Activated naive CD8-positive, alpha-beta T cell treated with anti-CD3 and anti-CD28 coated beads for 36 hours (primary cell): ENCODE measurements around the gene ERICH6B. TPM values are rescaled to one million over a fixed set of nuclear protein-coding genes. Genes with fewer than 3 reads are reported as not detected.

Source experiments
- DNase-seq: peaks from one replicate; pipeline ENCODE4 v3.0.0; 2021
- H3K27ac Mint-ChIP-seq: one replicate; pipeline ENCODE4 v1.8.0; 2022; ENCODE audit warnings: mild to moderate bottlenecking, moderate library complexity, mixed read lengths
- H3K27me3 Mint-ChIP-seq: one replicate; pipeline ENCODE4 v1.8.0; 2022; ENCODE audit warnings: mild to moderate bottlenecking, mixed read lengths
- H3K36me3 Mint-ChIP-seq: one replicate; pipeline ENCODE4 v1.8.0; 2021; ENCODE audit warnings: mild to moderate bottlenecking, mixed read lengths
- H3K4me1 Mint-ChIP-seq: one replicate; pipeline ENCODE4 v1.8.0; 2021; ENCODE audit warnings: mixed read lengths
- H3K4me3 Mint-ChIP-seq: one replicate; pipeline ENCODE4 v1.8.0; 2022; ENCODE audit warnings: mild to moderate bottlenecking, moderate library complexity, mixed read lengths
- H3K9me3 Mint-ChIP-seq: one replicate; pipeline ENCODE4 v1.8.0; 2022; ENCODE audit warnings: mixed read lengths
- total RNA-seq, 2 experiments: library from RNA; stranded (reverse); gene quantifications; one replicate each; pipeline ENCODE4 v1.2.3, GENCODE V29; 2021

The ERICH6B gene
- total RNA-seq, 2 experiments from 2014 or later, result not detected

DNA sequence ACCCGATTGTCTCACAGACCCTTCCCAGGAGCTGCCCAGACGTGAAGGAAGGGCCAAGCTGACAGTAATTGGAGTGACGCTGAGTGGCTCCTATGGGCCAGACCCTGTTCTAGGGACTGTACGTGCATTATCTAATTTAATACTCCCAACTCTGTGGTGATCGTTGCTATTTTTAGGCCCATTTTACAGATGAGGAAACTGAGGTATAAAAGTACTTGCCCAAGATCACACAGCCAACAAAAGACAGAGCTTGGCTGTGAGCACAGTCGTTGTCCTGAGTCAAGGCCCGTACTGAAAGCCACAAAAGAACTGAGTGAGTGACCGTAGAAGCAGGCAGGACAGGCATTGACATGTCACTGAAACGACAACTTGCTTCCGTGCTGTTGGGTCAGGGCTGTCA lies 74.7 kb downstream of the ERICH6B start:
- no peaks in the 10 kb centered on the region for H3K27me3 Mint-ChIP-seq
- DNase-seq, result no peak
- no peak overlapping the region for H3K27ac Mint-ChIP-seq
- peaks cover 1% of the 10 kb centered on the region for H3K36me3 Mint-ChIP-seq
- no peak overlapping the region for H3K4me3 Mint-ChIP-seq
- no peaks in the 10 kb centered on the region for H3K9me3 Mint-ChIP-seq
- H3K4me1 Mint-ChIP-seq, result no peaks in the 10 kb centered on the region

GRCh38 chr13:45540195-45540594 lies 75.3 kb downstream of the ERICH6B start:
- Mint-ChIP-seq H3K27me3 (no peaks in the 10 kb centered on the region), H3K27ac (no peak overlapping the region), H3K4me3 (no peak overlapping the region), H3K9me3 (no peaks in the 10 kb centered on the region), H3K36me3 (peaks cover 1% of the 10 kb centered on the region), H3K4me1 (no peaks in the 10 kb centered on the region)
- DNase-seq, result no peak

DNA sequence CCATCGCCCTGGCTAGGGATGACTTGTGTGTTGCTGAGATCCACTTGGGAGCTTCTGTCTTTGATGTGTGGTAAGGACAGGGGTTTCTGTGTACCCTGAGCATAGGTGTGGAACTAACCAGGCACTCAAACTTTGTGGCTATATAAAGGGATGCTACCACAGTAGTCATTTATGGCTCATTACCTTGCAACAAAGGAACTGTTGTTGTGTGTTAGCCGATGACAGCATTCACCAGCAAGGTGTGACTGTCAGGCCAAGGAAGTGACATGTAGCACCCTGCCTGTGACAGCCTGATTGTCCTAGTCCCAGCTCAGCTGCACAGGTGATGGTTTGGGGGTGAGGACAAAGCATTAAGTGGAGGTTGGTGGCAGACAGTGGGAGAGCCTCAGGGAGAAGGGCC lies 77.2 kb downstream of the ERICH6B start:
- H3K4me1 Mint-ChIP-seq, result no peaks in the 10 kb centered on the region
- H3K4me3 Mint-ChIP-seq, result no peak overlapping the region
- H3K9me3 Mint-ChIP-seq, result no peaks in the 10 kb centered on the region
- H3K27ac Mint-ChIP-seq, result no peak overlapping the region
- no peak for DNase-seq
- no peaks in the 10 kb centered on the region for H3K27me3 Mint-ChIP-seq
- peaks cover 1% of the 10 kb centered on the region for H3K36me3 Mint-ChIP-seq

GRCh38 chr13:45537516-45537915 lies 78.0 kb downstream of the ERICH6B start:
- Mint-ChIP-seq H3K9me3 (no peaks in the 10 kb centered on the region), H3K4me1 (no peaks in the 10 kb centered on the region), H3K27me3 (no peaks in the 10 kb centered on the region), H3K36me3 (peaks cover 3% of the 10 kb centered on the region), H3K27ac (no peak overlapping the region), H3K4me3 (no peak overlapping the region)
- DNase-seq, result no peak

DNA sequence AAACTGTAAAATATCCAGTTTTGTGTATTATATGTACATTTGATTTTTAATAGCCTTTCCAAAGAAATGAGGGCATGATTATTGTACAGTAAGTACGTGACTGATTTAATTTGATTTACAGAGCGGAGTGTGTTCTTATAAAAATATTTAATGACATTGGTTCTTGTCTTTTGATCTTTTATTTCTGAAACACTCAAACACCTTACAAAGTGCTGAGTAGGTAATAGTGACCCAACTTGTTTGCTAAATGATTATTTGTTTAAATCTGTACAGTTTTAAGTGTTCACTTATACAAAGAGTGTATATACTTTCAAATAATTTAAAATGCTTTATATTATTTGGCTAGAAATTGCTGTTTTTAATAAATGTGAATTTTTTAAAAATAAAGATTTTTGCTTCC lies 79.3 kb downstream of the ERICH6B start:
- no peak overlapping the region for H3K27ac Mint-ChIP-seq
- no peaks in the 10 kb centered on the region for H3K4me1 Mint-ChIP-seq
- H3K9me3 Mint-ChIP-seq, result no peaks in the 10 kb centered on the region
- H3K4me3 Mint-ChIP-seq, result no peak overlapping the region
- peaks cover 3% of the 10 kb centered on the region for H3K36me3 Mint-ChIP-seq
- DNase-seq, result no peak
- H3K27me3 Mint-ChIP-seq, result no peaks in the 10 kb centered on the region

DNA sequence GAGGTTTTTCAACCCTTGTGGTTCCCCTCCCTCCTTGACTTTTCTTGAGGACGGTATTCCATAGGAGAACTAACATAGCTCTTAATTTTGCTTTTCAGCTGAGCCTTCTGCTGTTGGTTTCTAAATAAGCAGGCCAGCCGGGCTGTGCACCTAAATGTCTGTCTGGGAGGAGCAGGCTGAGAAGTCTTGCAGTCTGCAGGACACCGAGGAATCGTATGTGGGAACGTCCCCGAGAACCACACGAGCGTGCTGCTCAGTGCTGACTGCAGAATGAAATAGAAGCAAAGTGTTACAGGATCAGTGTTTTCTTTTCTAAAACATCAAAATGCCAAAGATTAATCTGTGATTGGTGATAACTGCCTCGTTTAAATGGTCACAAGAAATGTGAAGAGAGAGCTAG lies 80.9 kb downstream of the ERICH6B start:
- no peak overlapping the region for H3K27ac Mint-ChIP-seq
- no peak overlapping the region for H3K4me3 Mint-ChIP-seq
- H3K27me3 Mint-ChIP-seq, result no peaks in the 10 kb centered on the region
- H3K36me3 Mint-ChIP-seq, result peaks cover 3% of the 10 kb centered on the region
- no peaks in the 10 kb centered on the region for H3K9me3 Mint-ChIP-seq
- no peak for DNase-seq
- H3K4me1 Mint-ChIP-seq, result no peaks in the 10 kb centered on the region

- DNase-seq, result no peak
- Mint-ChIP-seq H3K27ac (no peak overlapping the region), H3K9me3 (no peaks in the 10 kb centered on the region), H3K4me1 (no peaks in the 10 kb centered on the region), H3K36me3 (peaks cover 11% of the 10 kb centered on the region), H3K27me3 (no peaks in the 10 kb centered on the region), H3K4me3 (no peak overlapping the region)
These were observed 85.8 kb downstream of the ERICH6B start for GRCh38 chr13:45529758-45530157.

DNA sequence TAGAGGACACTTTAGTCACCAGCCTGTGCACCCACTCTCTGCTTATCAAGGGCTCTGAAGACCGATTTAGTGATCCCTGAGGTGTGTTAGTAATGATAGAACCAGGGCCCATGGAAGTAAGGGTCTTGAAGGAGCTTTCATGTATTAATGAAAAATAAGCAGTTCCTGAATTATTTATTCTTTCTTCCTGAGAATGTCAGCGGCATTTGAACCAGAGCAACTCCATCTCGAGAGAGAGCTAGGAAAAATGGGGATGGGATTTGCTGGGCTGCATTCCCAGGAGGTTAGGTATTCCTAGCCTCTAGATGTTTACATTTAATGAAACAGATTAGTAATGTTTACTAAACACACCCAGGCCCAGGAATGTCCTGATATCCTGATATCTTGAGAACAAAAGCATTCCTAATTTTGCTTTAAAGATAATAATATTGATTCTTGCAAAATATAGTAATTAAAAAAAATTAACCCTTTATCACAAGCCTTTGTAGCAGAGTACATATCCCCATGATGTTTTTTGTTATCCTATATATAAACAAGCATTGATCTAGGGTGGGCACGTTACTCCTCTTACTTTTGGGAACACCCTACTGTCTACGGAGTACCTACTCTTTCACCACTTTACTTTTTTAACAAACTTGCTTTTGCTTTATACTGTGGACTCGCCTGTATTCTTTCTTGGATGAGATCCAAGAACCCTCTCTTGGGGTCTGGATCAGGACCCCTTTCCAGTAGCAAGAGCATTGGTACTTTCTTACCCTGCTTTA lies 87.7 kb downstream of the ERICH6B start:
- H3K4me3 Mint-ChIP-seq, result no peak overlapping the region
- H3K27me3 Mint-ChIP-seq, result no peaks in the 10 kb centered on the region
- H3K4me1 Mint-ChIP-seq, result no peaks in the 10 kb centered on the region
- H3K9me3 Mint-ChIP-seq, result no peaks in the 10 kb centered on the region
- no peak for DNase-seq
- H3K36me3 Mint-ChIP-seq, result peaks cover 11% of the 10 kb centered on the region
- no peak overlapping the region for H3K27ac Mint-ChIP-seq

DNA sequence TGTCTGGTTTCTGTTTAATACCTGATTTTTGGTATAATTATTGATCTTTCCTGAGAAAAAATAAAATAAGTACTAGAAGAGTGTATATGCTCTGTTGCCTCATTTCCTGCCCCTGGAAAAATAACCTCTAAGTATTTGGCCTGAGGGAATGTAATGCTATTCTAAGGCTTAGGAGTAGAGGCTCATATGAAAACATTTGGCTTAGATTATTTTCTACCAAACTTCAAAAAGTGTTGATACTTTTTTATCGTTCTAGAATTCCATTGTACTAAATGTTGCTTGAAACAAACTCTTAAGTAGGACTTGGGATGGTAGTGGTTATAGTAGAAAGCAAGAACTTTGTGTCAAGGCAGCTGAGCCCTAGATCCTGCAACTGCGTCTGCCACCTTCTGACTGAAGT lies 93.0 kb downstream of the ERICH6B start:
- H3K27ac Mint-ChIP-seq, result no peak overlapping the region
- no peak overlapping the region for H3K4me3 Mint-ChIP-seq
- peaks cover 24% of the 10 kb centered on the region for H3K4me1 Mint-ChIP-seq
- H3K27me3 Mint-ChIP-seq, result no peaks in the 10 kb centered on the region
- DNase-seq, result no peak
- no peaks in the 10 kb centered on the region for H3K9me3 Mint-ChIP-seq
- peaks cover 32% of the 10 kb centered on the region for H3K36me3 Mint-ChIP-seq

GRCh38 chr13:45521297-45521696 lies 94.2 kb downstream of the ERICH6B start:
- Mint-ChIP-seq H3K27ac (no peak overlapping the region), H3K27me3 (no peaks in the 10 kb centered on the region), H3K9me3 (no peaks in the 10 kb centered on the region), H3K4me3 (no peak overlapping the region), H3K36me3 (peaks cover 37% of the 10 kb centered on the region), H3K4me1 (peaks cover 33% of the 10 kb centered on the region)
- no peak for DNase-seq

- H3K27ac Mint-ChIP-seq, result peak overlapping the region; percentile 89
- no peaks in the 10 kb centered on the region for H3K9me3 Mint-ChIP-seq
- H3K4me1 Mint-ChIP-seq, result peaks cover 41% of the 10 kb centered on the region
- H3K27me3 Mint-ChIP-seq, result no peaks in the 10 kb centered on the region
- DNase-seq, result no peak
- peaks cover 30% of the 10 kb centered on the region for H3K36me3 Mint-ChIP-seq
- no peak overlapping the region for H3K4me3 Mint-ChIP-seq
These were observed 96.0 kb downstream of the ERICH6B start for GRCh38 chr13:45519493-45519892.

- H3K27me3 Mint-ChIP-seq, result no peaks in the 10 kb centered on the region
- peaks cover 41% of the 10 kb centered on the region for H3K4me1 Mint-ChIP-seq
- H3K36me3 Mint-ChIP-seq, result peaks cover 30% of the 10 kb centered on the region
- H3K4me3 Mint-ChIP-seq, result no peak overlapping the region
- no peak for DNase-seq
- H3K27ac Mint-ChIP-seq, result peak overlapping the region; percentile 89
- H3K9me3 Mint-ChIP-seq, result no peaks in the 10 kb centered on the region
These were observed 96.9 kb downstream of the ERICH6B start for GRCh38 chr13:45518525-45519245.

- peak overlapping the region; percentile 77 for H3K27ac Mint-ChIP-seq
- peaks cover 46% of the 10 kb centered on the region for H3K4me1 Mint-ChIP-seq
- H3K9me3 Mint-ChIP-seq, result no peaks in the 10 kb centered on the region
- no peak for DNase-seq
- no peaks in the 10 kb centered on the region for H3K27me3 Mint-ChIP-seq
- peaks cover 35% of the 10 kb centered on the region for H3K36me3 Mint-ChIP-seq
- peak overlapping the region; percentile 25 for H3K4me3 Mint-ChIP-seq
These were observed 98.8 kb downstream of the ERICH6B start for GRCh38 chr13:45516757-45517156.

GRCh38 chr13:45512098-45512496 lies 103.4 kb downstream of the ERICH6B start:
- peaks cover 25% of the 10 kb centered on the region for H3K4me1 Mint-ChIP-seq
- H3K27me3 Mint-ChIP-seq, result no peaks in the 10 kb centered on the region
- peaks cover 12% of the 10 kb centered on the region for H3K36me3 Mint-ChIP-seq
- H3K4me3 Mint-ChIP-seq, result no peak overlapping the region
- peak overlapping the region; percentile 56 for H3K27ac Mint-ChIP-seq
- no peaks in the 10 kb centered on the region for H3K9me3 Mint-ChIP-seq
- no peak for DNase-seq

- H3K27ac Mint-ChIP-seq, result peak overlapping the region; percentile 57
- H3K4me3 Mint-ChIP-seq, result no peak overlapping the region
- H3K36me3 Mint-ChIP-seq, result peaks cover 11% of the 10 kb centered on the region
- H3K9me3 Mint-ChIP-seq, result no peaks in the 10 kb centered on the region
- DNase-seq, result no peak
- peaks cover 21% of the 10 kb centered on the region for H3K4me1 Mint-ChIP-seq
- no peaks in the 10 kb centered on the region for H3K27me3 Mint-ChIP-seq
These were observed 104.0 kb downstream of the ERICH6B start for GRCh38 chr13:45511310-45512097.
